Amygdala (tissue), 56 donors: ENCODE data around the gene WFIKKN1.

Source experiments
- DNase-seq, 56 donors: peaks; one replicate each; lab custom pipeline; 2025; lab: John Stamatoyannopoulos, UW

WFIKKN1 gene

GRCh38 chr16:630815-631405 lies at the start of gene WFIKKN1:
Gene WFIKKN1 (plus strand): TSS chr16:630985. CDS start chr16:631254, 269 bp downstream.
- DNase-seq: peak in 2 of 56 donors; percentile 32 to 44

- DNase-seq: no peak
Measured at GRCh38 chr16:582218-582613, 48.6 kb upstream of the WFIKKN1 start.

GRCh38 chr16:582614-583331 lies 48.0 kb upstream of the WFIKKN1 start:
- DNase-seq: no peak

GRCh38 chr16:583470-583814 lies 47.3 kb upstream of the WFIKKN1 start:
- DNase-seq: no peak

GRCh38 chr16:583815-584591 lies 46.8 kb upstream of the WFIKKN1 start:
- peak in 13 of 56 donors; percentile 13 to 50 (median 36) for DNase-seq

GRCh38 chr16:585351-585750 lies 45.4 kb upstream of the WFIKKN1 start:
- no peak for DNase-seq

GRCh38 chr16:586047-586644 lies 44.6 kb upstream of the WFIKKN1 start:
- DNase-seq: no peak

GRCh38 chr16:586645-587590 lies 43.9 kb upstream of the WFIKKN1 start:
- DNase-seq: peak in 8 of 56 donors; percentile 23 to 56 (median 34)

- DNase-seq: peak in 1 of 56 donors; percentile 35
Measured at GRCh38 chr16:588639-588888, 42.2 kb upstream of the WFIKKN1 start.

GRCh38 chr16:588889-589657 lies 41.7 kb upstream of the WFIKKN1 start:
- peak; percentile 87 to 100 (median 98) for DNase-seq

- DNase-seq: peak; percentile 87 to 100 (median 98)
Measured at GRCh38 chr16:589658-590187, 41.1 kb upstream of the WFIKKN1 start, which contains the start of gene RAB40C. Gene RAB40C (plus strand): TSS chr16:590066. CDS start chr16:590292, 226 bp downstream.

- peak in 1 of 56 donors; percentile 68 for DNase-seq
Measured at GRCh38 chr16:590188-590814, 40.5 kb upstream of the WFIKKN1 start.

- no peak for DNase-seq
Measured at GRCh38 chr16:590815-591200, 40.0 kb upstream of the WFIKKN1 start.

- no peak for DNase-seq
Measured at GRCh38 chr16:591231-591630, 39.6 kb upstream of the WFIKKN1 start.

- DNase-seq: no peak
Measured at GRCh38 chr16:591892-592517, 38.8 kb upstream of the WFIKKN1 start.

GRCh38 chr16:592518-593306 lies 38.1 kb upstream of the WFIKKN1 start:
- peak in 37 of 56 donors; percentile 13 to 70 (median 50) for DNase-seq

GRCh38 chr16:593406-593805 lies 37.4 kb upstream of the WFIKKN1 start:
- no peak for DNase-seq
